Endothelial cell (in vitro differentiated cells): ENCODE measurements around the gene SYT12. TPM values are rescaled to one million over a fixed set of nuclear protein-coding genes. Genes with fewer than 3 reads are reported as not detected.

Experiments
- DNase-seq: peaks from one replicate; pipeline ENCODE4 v3.0.0; 2021; ENCODE audit warnings: low spot score
- H3K27ac Mint-ChIP-seq: one replicate; pipeline ENCODE4 v1.8.0; 2021; ENCODE audit warnings: mixed read lengths, inconsistent platforms; ENCODE audit not compliant: unreplicated experiment
- H3K27me3 Mint-ChIP-seq: one replicate; pipeline ENCODE4 v1.8.0; 2021; ENCODE audit warnings: mild to moderate bottlenecking, moderate library complexity, mixed read lengths, inconsistent platforms; ENCODE audit not compliant: unreplicated experiment
- H3K36me3 Mint-ChIP-seq: one replicate; pipeline ENCODE4 v1.8.0; 2021; ENCODE audit warnings: mild to moderate bottlenecking, low read depth, mixed read lengths, inconsistent platforms; ENCODE audit not compliant: unreplicated experiment
- H3K4me1 Mint-ChIP-seq: one replicate; pipeline ENCODE4 v1.8.0; 2021; ENCODE audit warnings: mild to moderate bottlenecking, mixed read lengths, inconsistent platforms; ENCODE audit not compliant: unreplicated experiment
- H3K4me3 Mint-ChIP-seq: one replicate; pipeline ENCODE4 v1.8.0; 2021; ENCODE audit warnings: mild to moderate bottlenecking, mixed read lengths, inconsistent platforms; ENCODE audit not compliant: unreplicated experiment
- H3K9me3 Mint-ChIP-seq: one replicate; pipeline ENCODE4 v1.8.0; 2021; ENCODE audit warnings: mixed read lengths, inconsistent platforms; ENCODE audit not compliant: unreplicated experiment
- CTCF ChIP-seq: fragments of 200-600 bp; sonication (generic); IDR thresholded peaks from one replicate; pipeline ENCODE4 v1.5.0; 2021; ENCODE audit warnings: antibody characterized with exemption; ENCODE audit not compliant: unreplicated experiment
- long read RNA-seq: library from polyadenylated mRNA; unstranded; transcript quantifications from one replicate; pipeline ENCODE4 v2.0.0, GENCODE V29; 2020; ENCODE audit not compliant: unreplicated experiment
- total RNA-seq: library from RNA; stranded (reverse); fragmentation: NEBNext Ultra II Directional; extraction: Animal tissue kit (Norgen Biotek cat#: 25700); gene quantifications from one replicate; pipeline ENCODE4 v1.2.1, GENCODE V29; 2021; ENCODE audit not compliant: unreplicated experiment

SYT12 gene
- 0.82 TPM for total RNA-seq
- long read RNA-seq, result 0 reads

GRCh38 chr11:67022961-67023956 is at the start of gene SYT12:
SYT12 (plus strand) TSS chr11:67023134; CDS start chr11:67030145, 7,011 bp downstream.
- no peak for TF ChIP-seq CTCF
- Mint-ChIP-seq H3K36me3 (peaks cover 3% of the 10 kb centered on the region), H3K4me3 (peak within 1 kb of the TSS; percentile 83), H3K9me3 (no peaks in the 10 kb centered on the region), H3K27me3 (peaks cover 17% of the 10 kb centered on the region), H3K4me1 (peaks cover 5% of the 10 kb centered on the region), H3K27ac (no peak within 1 kb of the TSS)
- DNase-seq, result no peak

GRCh38 chr11:66973956-66974580 is 48.9 kb upstream of the SYT12 start:
- no peak for TF ChIP-seq CTCF
- no peak overlapping the region for H3K27ac Mint-ChIP-seq
- no peaks in the 10 kb centered on the region for H3K4me1 Mint-ChIP-seq
- H3K36me3 Mint-ChIP-seq, result peaks cover 3% of the 10 kb centered on the region
- no peak for DNase-seq
- H3K27me3 Mint-ChIP-seq, result peaks cover 4% of the 10 kb centered on the region
- H3K9me3 Mint-ChIP-seq, result no peaks in the 10 kb centered on the region
- H3K4me3 Mint-ChIP-seq, result no peak overlapping the region

GRCh38 chr11:66974724-66975404 is 48.1 kb upstream of the SYT12 start, which contains the start of gene C11orf86:
C11orf86 (plus strand) TSS chr11:66975304; CDS start chr11:66975363, 59 bp downstream.
- Mint-ChIP-seq H3K27me3 (peaks cover 4% of the 10 kb centered on the region), H3K27ac (no peak within 1 kb of the TSS), H3K9me3 (no peaks in the 10 kb centered on the region), H3K4me1 (no peaks in the 10 kb centered on the region), H3K4me3 (no peak within 1 kb of the TSS), H3K36me3 (peaks cover 3% of the 10 kb centered on the region)
- TF ChIP-seq CTCF, result no peak
- DNase-seq, result no peak

GRCh38 chr11:66975405-66976027 is 47.4 kb upstream of the SYT12 start:
- no peak for DNase-seq

More at GRCh38 chr11:66975405-66976027, 47.4 kb upstream of the SYT12 start:
- no peak for TF ChIP-seq CTCF
- Mint-ChIP-seq H3K36me3 (peaks cover 3% of the 10 kb centered on the region), H3K27ac (no peak overlapping the region), H3K4me3 (no peak overlapping the region), H3K9me3 (no peaks in the 10 kb centered on the region), H3K27me3 (peaks cover 4% of the 10 kb centered on the region), H3K4me1 (no peaks in the 10 kb centered on the region)
